COLO668 (cell line): Measurements from ENCODE around the gene KRT84.
"Not testable (repeated sequence)": the region's sequence is repeated elsewhere in the genome, so short reads cannot be mapped to it uniquely, and the experiment has no call there.

Experiments
- DNase-seq: peaks from one replicate; lab custom pipeline; 2025; ENCODE audit not compliant: unreplicated experiment; lab: John Stamatoyannopoulos, UW

KRT84 gene

DNA sequence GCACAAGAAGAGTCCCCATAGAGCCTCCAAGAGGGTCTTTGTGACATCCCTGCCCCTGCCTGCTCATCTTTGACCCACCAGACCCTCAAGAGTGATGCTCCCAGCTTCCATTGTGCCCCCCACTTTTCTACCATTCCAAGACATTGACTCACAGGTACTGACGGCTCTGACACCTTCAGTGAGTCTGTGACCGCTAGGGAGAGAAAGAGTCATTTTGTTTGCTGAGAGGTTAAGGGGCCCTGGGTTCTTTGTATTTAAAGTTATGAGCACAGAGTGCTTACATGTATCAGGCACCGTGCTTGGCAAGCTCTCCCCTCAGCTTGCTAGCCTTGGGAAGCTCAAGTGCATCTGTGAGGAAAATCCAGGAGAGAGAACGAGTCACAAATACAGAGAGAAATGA lies 27.8 kb upstream of the KRT84 start:
- DNase-seq, result no peak

GRCh38 chr12:52411815-52412214 lies 26.4 kb upstream of the KRT84 start:
- no peak for DNase-seq

DNA sequence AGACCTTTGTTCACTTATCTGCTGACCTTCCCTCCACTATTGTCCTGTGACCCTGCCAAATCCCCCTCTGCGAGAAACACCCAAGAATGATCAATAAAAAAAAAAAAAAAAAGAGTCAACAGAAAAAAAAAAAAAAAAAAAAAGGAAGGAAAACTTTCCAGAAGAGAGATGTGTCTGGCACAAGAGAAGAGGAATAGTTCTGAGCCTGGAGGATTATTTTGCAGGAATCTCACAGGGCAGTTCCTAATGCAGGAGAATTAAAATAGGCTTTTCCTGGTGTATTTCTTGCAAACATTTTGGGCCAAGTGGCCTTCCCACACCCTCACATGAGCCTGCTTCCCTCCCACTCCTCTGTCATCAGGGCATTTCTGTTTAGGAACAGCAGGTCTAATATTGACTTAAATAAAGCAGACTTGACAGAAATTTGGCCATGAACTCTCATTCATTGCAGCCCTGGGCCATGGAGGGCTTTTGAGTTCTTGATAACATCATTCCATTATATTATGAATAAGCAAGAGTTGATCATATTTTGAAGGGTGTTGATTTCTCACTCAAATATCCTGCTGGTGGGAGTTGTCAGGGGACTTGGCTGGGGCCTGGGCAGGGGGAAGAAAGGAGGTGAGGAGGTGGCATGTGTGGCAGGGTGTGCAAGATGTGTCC lies 25.3 kb upstream of the KRT84 start:
- DNase-seq, result not testable (repeated sequence)

- no peak for DNase-seq
Observed at GRCh38 chr12:52407918-52408317, 22.5 kb upstream of the KRT84 start.

DNA sequence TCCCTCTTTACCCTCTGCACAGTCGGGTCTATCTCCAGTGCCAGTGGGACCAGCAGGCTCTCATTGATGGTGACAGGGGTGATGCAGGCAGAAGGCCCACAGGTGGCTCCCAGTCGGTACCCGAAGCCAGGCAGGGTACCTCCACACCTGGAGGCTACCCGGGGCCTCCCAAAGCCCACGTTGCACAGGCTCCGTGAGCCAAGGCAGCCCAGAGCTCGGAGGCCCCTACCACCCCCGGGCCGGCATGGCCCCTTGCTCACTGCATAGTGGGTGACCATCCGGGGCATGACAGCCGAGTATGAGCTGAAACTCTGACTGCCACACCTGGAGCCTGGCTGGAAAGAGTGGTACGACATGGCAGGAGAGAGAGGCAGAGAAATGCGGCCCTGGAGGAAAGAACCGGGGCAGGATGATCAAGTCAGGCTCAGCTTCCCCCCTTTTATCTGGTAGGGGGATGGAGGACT lies 20.5 kb upstream of the KRT84 start, which contains the start of gene KRT82:
KRT82 (minus strand) TSS at position 414 of the 464 bp plus-strand sequence; CDS start at position 356, 58 bp downstream.
- DNase-seq, result no peak

GRCh38 chr12:52404951-52405350 lies 19.5 kb upstream of the KRT84 start:
- DNase-seq, result no peak

DNA sequence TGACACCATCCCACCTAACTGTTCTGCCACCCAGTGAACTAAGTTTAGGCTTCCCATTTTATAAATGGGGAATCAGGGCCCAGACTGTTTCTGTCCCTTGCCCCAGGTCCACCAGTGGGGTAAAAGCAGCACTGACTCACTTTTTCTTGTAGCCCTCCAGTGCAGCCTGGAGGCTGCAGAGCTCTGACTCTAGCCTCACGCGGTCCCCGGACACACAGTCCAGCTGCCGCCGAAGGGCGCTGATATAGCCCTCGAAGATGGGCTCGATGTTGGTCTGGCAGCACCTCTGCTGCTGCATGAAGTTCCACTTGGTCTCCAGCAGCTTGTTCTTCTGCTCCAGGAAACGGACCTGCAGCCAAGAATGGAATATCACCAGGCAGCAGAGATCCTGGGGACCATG lies 18.1 kb upstream of the KRT84 start:
- DNase-seq, result no peak

DNA sequence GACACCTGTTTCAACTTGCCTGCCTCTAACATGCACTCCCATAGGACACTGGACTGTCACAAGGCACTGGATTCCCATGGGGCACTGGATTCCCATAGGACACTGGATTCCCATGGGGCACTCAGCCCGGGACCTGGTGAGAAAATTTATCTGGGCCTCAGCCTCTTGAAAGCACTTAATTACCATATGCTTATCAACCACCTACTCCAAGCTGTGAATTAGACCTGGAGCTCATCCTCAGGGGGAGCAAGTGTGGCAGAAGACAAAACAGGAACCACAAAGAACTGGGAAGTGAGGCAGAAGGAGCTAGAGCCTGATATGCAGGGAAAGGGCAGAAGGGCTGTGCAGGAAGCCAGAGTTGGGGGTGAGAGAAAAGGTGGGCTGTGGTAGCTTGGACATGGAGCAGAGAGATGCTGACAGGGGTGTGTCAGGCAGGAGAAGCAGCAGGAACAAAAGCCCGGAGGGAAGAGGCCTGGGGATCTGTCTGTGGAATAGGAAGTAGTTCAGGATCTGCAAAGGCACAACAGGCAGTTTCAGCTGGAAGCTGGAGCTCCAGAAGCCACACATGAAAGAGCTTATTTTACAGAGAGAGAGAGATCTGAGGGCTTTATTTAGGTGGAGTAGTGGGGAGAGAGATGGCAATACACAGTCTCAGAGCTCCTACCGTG lies 17.6 kb upstream of the KRT84 start:
- no peak for DNase-seq

DNA sequence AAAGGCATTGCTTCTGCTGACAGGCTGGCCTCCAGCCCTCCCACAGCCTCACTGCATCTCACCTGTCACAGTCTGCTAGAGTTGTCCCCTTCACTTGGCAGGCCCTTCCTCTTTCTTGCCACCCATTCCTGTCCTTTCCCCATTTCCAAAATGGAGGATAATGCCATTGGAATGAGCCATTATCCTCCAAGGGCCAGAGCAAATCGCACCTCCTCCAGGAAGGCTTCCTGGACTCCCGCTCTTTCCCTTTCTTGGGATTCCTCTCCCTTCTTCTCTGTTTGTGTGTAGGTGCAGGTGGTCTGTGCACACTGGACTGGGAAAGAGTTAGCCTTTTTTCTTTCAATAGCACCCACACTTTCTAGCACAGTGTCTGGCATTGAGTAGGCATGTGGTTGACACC lies 16.9 kb upstream of the KRT84 start:
- no peak for DNase-seq

DNA sequence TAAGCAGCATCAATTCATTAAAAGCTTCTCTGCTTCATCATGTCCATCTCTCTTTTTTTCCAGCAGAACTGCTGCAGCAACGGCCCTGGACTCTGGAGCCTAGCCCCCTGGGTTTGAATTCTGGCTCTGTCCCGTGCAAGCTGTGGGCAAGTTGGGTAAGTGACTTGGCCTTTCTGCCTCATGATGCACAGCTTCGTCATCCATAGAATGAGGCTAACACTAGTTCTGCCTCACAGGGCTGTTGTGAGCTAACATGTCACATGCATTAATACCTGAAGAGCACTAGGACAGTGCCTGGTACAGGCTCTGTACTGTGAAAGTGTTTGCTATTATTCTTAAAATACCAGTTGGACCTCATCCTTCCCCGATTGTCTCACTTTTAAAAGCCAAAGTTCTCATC lies 16.5 kb upstream of the KRT84 start:
- no peak for DNase-seq

GRCh38 chr12:52401526-52401925 lies 16.1 kb upstream of the KRT84 start:
- DNase-seq, result no peak

- DNase-seq, result no peak
Observed at GRCh38 chr12:52400906-52401305, 15.5 kb upstream of the KRT84 start.

GRCh38 chr12:52399756-52400155 lies 14.3 kb upstream of the KRT84 start:
- no peak for DNase-seq

- no peak for DNase-seq
Observed at GRCh38 chr12:52398176-52398575, 12.7 kb upstream of the KRT84 start.

GRCh38 chr12:52396656-52397055 lies 11.2 kb upstream of the KRT84 start:
- DNase-seq, result no peak

DNA sequence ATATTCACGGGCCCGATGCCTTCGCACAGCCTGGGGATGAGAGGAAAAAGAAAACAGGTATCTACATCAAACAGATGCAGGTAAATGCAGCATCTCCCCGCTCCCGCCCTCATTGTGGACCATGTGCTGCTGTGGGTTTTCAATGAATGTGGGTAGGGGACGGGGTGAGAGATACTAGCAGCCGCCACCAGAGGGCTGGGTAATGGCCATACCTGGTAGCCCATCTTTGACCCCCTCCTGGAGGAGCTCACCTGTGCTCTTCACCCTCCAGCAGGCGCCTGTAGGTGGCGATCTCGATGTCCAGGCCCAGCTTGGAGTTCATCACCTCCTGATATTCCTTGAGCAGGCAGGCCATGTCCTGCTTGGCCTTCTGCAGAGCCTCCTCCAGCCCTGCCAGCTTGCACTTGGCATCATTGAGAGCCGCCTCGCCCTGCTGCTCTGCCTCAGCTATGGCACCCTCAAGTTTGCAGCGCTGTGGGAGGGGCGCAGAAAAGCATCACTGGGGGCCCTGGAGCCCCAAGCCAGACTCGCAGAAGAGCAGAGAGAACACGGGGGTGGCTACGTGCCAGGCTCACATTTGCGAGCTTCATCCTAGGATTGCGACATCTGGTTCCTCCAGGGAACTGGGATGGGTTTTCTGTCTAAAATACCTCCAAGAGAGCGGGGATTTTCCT lies 10.4 kb upstream of the KRT84 start:
- peak; percentile 41 for DNase-seq

- no peak for DNase-seq
Observed at GRCh38 chr12:52394836-52395405, 9.5 kb upstream of the KRT84 start.

DNA sequence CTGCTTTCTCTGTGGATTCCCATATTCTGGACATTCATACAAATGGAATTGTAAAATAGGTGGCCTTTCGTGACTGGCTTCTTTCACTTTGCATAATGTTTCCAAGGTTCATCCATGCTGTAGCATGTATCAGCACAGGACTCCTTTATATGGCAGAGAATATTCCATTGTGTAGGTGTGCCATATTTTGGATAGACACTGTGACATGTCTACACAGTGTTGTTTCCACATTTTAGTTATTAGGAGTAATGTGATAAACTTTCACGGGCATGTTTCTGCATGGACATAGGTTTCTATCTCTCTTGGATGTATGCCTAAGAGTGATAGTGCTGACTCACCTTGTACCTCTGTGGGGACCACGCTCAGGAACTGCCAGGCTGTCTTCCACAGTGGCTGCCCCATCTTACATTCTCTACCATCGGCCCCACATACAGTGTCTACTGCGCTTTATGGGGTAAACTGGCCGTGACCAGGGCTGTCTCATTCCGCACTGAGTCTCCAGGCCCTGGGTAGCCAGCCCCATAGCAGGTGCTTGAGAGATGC lies 7.1 kb upstream of the KRT84 start:
- DNase-seq, result no peak

DNA sequence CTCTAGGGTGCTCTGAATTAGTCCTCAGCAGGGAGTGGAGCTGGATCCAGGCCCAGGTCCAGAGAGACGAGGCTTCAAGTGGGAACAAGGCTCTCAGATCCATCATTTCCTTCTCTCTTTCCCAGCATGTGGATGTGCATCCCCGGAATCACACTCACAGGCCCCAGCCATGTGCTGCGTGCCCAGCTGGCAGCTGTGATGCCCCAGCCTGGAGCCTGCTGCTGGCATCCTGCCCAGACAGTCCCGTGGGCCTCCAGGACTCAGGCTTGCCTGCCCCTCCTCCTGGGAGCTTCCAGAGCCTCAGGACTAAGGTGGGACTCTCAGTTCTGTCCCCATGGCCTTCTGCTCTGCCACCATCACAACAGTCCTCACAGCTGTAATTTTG lies 6.2 kb upstream of the KRT84 start:
- DNase-seq, result peak; percentile 57

DNA sequence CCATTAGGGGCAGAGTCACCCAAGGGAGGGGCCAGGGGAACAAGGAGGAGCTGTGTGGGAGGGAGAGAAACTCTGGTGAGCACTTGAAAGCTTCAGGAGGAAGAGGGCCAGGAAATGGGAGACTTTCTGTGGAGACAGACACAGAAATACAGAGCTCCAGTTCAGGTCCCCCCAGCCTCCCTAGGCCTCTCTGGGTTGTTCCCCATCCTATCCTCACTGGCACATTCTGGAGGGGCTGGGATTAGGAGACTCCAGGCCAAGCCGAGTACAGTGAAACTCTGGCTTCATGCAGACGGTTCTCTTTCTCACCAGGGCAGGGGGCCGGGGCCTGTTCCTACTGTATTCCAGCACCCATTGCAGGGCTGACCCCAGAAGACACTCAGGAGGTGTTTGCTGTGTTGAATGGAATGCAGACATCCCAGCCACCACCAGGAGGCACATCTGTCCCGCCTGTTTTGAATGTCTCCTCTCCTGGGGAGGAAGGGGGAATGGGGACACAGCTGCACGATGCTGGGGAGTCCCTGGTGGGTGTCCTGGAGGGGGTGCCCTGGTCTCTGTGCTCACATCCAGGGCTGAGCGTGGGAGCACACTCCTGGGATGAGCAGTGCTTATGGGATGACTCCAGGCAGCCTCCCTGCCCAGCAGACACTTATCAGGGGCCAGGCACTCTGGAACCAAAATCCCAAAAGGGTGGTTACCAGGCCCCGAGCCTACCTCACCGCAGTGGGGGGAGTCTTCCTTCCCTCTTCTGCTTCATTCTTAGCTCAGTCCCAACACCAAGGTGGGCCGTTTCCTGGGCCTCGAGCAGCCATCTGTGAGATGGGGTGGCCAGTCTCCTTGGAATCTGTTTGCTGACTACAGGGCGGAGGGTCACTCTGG lies 5.5 kb upstream of the KRT84 start:
- peak; percentile 6 for DNase-seq
